HepG2 (cell line): Measurements from ENCODE around the gene UQCRC1. TPM values are rescaled to one million over a fixed set of nuclear protein-coding genes. Genes with fewer than 3 reads are reported as not detected.

Source experiments
- ARID2 ChIP-seq: sonication (generic); formaldehyde crosslinking; IDR thresholded peaks from 2 replicates; pipeline ENCODE4 v1.8.1; 2022; ENCODE audit warnings: mild to moderate bottlenecking, missing genetic modification reagents, borderline replicate concordance
- ASH2L ChIP-seq: fragments of 300-600, 200-600 bp; sonication (generic); IDR thresholded peaks from 2 replicates; pipeline ENCODE4 v1.7.0; 2017; ENCODE audit warnings: low read depth, mild to moderate bottlenecking, moderate library complexity, mixed read lengths, low read length; ENCODE audit not compliant: insufficient read length
- ATM ChIP-seq: fragments of 450-650 bp; IDR thresholded peaks from 2 replicates; pipeline ENCODE4 v1.7.1; 2017; ENCODE audit warnings: mild to moderate bottlenecking, borderline replicate concordance
- CAMTA2 ChIP-seq: sonication (generic); formaldehyde crosslinking; IDR thresholded peaks from 2 replicates; pipeline ENCODE4 v1.4.0; 2020; ENCODE audit warnings: mild to moderate bottlenecking, missing genetic modification reagents, borderline replicate concordance
- CHD2 ChIP-seq: IDR thresholded peaks from 2 replicates; pipeline ENCODE4 v1.6.1; 2011; ENCODE audit warnings: low read depth, low read length, improper control_type of control experiment
- CSRNP1 ChIP-seq: sonication (generic); formaldehyde crosslinking; IDR thresholded peaks from 2 replicates; pipeline ENCODE4 v1.8.1; 2023; ENCODE audit warnings: mild to moderate bottlenecking, missing genetic modification reagents
- FOXK1 ChIP-seq: sonication (generic); formaldehyde crosslinking; IDR thresholded peaks from 2 replicates; pipeline ENCODE4 v1.4.0; 2020; ENCODE audit warnings: low read depth, missing genetic modification reagents, borderline replicate concordance
- MLLT10 ChIP-seq: sonication (generic); formaldehyde crosslinking; IDR thresholded peaks from 2 replicates; pipeline ENCODE4 v1.4.0; 2020; ENCODE audit warnings: missing genetic modification reagents
- PITX1 ChIP-seq: sonication (generic); formaldehyde crosslinking; IDR thresholded peaks from 2 replicates; pipeline ENCODE4 v1.5.1; 2020; ENCODE audit warnings: mild to moderate bottlenecking, missing genetic modification reagents
- RBFOX2 ChIP-seq: fragments of 200-400 bp; formaldehyde crosslinking; IDR thresholded peaks from 2 replicates; pipeline ENCODE4 v1.6.1; 2017; ENCODE audit warnings: low read depth, mild to moderate bottlenecking, low read length
- ZNF414 ChIP-seq: sonication (generic); formaldehyde crosslinking; IDR thresholded peaks from 2 replicates; pipeline ENCODE4 v1.5.0; 2020; ENCODE audit warnings: missing genetic modification reagents
- ZNF672 ChIP-seq: sonication (generic); formaldehyde crosslinking; IDR thresholded peaks from 2 replicates; pipeline ENCODE4 v1.8.1; 2022; ENCODE audit warnings: missing genetic modification reagents
- polyA plus RNA-seq, 8 experiments: library from polyadenylated mRNA; depleted of rRNA in 3 of 8; stranded (reverse) in 7 of 8; unstranded in 1 of 8; fragments of >200 nt; fragmentation: Illumina TruSeq in 4 of 8; extraction: Trizol in 4 of 8; gene quantifications; 2 replicates each; pipeline versions ENCODE4 v1.2.1 to v1.2.3, GENCODE V29; 2011 to 2016; ENCODE audit warnings: low read depth in 4 of 8, missing spikeins in 1 of 8, mixed read lengths in 1 of 8; ENCODE audit not compliant: insufficient read depth in 1 of 8
- total RNA-seq, 5 experiments: library from RNA; depleted of rRNA; stranded (reverse); fragments of >200 nt; fragmentation: Illumina TruSeq; extraction: Trizol; gene quantifications; 2 replicates each; pipeline ENCODE4 v1.2.3, GENCODE V29; 2016; ENCODE audit warnings: low read depth in 1 of 5
- TF ChIP-seq, protein P1 (sequence below): fragments of 450-650 bp; IDR thresholded peaks from 2 replicates; pipeline ENCODE4 v1.6.1; 2017
- TF ChIP-seq, protein P2 (sequence below): sonication (generic); formaldehyde crosslinking; IDR thresholded peaks from 2 replicates; pipeline ENCODE4 v1.4.0; 2020; ENCODE audit warnings: low read depth, mild to moderate bottlenecking, missing genetic modification reagents
- TF ChIP-seq, protein P3 (sequence below): sonication (generic); formaldehyde crosslinking; conservative IDR thresholded peaks from 2 replicates; pipeline ENCODE4 v1.8.0; 2022; ENCODE audit warnings: mild to moderate bottlenecking, moderate library complexity, missing genetic modification reagents
- TF ChIP-seq, protein P4 (sequence below): sonication (generic); formaldehyde crosslinking; IDR thresholded peaks from 2 replicates; pipeline ENCODE4 v1.4.0; 2020; ENCODE audit warnings: missing genetic modification reagents, borderline replicate concordance

The UQCRC1 gene
- total and polyA plus RNA-seq, 2 of the 13 experiments (the other 11 are each of a cell fraction or from before 2014, with no cell fraction given) = 316 to 680 TPM

DNA sequence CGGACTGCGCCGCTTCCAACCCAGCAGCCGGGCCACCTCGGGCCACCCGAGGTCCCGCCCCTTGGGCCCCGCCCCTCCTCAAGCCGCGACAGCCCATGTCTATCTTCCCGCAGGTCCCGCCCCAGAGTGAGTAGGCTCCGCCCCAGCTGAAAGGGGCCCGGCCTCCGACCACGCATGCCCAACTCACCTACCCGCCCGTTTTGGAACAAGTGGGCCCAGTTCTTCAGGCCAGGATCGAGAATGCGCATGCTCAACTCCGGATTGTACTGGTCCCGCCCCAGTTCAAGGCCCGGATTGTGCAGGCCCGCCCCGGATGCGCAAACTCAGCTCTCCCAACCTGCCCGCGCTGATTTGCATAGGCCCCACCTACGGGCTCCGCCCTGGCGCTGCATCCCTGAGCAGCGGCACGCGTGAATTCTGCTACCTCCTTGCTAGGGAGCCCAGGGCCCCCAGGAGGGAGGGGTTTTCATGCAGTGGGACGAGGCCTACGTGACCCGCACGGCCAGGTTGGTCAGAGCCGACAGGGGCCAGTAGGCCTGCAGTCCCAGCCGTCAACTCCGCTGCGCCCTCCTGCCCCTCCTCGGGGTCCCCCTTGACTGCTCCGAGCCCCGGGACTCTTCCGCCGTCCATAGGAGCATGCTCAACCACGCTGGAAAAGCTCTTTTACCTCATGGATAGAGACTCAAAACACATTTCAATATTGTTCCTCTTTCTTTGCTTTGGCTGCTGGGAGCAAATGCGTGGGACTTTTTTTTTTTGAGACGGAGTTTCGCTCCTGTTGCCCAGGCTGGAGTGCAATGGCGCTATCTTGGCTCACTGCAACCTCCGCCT is 52.4 kb downstream of the UQCRC1 start, which contains the start of gene PFKFB4 (continued):
- peak; percentile 9; the same call in 1 of the 2 replicates for TF ChIP-seq CSRNP1 (CRISPR knock-in tag)
- TF ChIP-seq ARID2 = no peak
- no peak for TF ChIP-seq ZNF414 (CRISPR knock-in tag)
- no peak for TF ChIP-seq MLLT10
- TF ChIP-seq ZNF672 (CRISPR knock-in tag) = no peak
- TF ChIP-seq CHD2 = no peak
- TF ChIP-seq, protein P1, sequence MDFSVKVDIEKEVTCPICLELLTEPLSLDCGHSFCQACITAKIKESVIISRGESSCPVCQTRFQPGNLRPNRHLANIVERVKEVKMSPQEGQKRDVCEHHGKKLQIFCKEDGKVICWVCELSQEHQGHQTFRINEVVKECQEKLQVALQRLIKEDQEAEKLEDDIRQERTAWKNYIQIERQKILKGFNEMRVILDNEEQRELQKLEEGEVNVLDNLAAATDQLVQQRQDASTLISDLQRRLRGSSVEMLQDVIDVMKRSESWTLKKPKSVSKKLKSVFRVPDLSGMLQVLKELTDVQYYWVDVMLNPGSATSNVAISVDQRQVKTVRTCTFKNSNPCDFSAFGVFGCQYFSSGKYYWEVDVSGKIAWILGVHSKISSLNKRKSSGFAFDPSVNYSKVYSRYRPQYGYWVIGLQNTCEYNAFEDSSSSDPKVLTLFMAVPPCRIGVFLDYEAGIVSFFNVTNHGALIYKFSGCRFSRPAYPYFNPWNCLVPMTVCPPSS = no peak
- TF ChIP-seq ATM = no peak
- TF ChIP-seq, protein P2, sequence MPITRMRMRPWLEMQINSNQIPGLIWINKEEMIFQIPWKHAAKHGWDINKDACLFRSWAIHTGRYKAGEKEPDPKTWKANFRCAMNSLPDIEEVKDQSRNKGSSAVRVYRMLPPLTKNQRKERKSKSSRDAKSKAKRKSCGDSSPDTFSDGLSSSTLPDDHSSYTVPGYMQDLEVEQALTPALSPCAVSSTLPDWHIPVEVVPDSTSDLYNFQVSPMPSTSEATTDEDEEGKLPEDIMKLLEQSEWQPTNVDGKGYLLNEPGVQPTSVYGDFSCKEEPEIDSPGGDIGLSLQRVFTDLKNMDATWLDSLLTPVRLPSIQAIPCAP (CRISPR knock-in tag) = no peak
- TF ChIP-seq, protein P3, sequence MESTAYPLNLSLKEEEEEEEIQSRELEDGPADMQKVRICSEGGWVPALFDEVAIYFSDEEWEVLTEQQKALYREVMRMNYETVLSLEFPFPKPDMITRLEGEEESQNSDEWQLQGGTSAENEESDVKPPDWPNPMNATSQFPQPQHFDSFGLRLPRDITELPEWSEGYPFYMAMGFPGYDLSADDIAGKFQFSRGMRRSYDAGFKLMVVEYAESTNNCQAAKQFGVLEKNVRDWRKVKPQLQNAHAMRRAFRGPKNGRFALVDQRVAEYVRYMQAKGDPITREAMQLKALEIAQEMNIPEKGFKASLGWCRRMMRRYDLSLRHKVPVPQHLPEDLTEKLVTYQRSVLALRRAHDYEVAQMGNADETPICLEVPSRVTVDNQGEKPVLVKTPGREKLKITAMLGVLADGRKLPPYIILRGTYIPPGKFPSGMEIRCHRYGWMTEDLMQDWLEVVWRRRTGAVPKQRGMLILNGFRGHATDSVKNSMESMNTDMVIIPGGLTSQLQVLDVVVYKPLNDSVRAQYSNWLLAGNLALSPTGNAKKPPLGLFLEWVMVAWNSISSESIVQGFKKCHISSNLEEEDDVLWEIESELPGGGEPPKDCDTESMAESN = no peak
- TF ChIP-seq, protein P4, sequence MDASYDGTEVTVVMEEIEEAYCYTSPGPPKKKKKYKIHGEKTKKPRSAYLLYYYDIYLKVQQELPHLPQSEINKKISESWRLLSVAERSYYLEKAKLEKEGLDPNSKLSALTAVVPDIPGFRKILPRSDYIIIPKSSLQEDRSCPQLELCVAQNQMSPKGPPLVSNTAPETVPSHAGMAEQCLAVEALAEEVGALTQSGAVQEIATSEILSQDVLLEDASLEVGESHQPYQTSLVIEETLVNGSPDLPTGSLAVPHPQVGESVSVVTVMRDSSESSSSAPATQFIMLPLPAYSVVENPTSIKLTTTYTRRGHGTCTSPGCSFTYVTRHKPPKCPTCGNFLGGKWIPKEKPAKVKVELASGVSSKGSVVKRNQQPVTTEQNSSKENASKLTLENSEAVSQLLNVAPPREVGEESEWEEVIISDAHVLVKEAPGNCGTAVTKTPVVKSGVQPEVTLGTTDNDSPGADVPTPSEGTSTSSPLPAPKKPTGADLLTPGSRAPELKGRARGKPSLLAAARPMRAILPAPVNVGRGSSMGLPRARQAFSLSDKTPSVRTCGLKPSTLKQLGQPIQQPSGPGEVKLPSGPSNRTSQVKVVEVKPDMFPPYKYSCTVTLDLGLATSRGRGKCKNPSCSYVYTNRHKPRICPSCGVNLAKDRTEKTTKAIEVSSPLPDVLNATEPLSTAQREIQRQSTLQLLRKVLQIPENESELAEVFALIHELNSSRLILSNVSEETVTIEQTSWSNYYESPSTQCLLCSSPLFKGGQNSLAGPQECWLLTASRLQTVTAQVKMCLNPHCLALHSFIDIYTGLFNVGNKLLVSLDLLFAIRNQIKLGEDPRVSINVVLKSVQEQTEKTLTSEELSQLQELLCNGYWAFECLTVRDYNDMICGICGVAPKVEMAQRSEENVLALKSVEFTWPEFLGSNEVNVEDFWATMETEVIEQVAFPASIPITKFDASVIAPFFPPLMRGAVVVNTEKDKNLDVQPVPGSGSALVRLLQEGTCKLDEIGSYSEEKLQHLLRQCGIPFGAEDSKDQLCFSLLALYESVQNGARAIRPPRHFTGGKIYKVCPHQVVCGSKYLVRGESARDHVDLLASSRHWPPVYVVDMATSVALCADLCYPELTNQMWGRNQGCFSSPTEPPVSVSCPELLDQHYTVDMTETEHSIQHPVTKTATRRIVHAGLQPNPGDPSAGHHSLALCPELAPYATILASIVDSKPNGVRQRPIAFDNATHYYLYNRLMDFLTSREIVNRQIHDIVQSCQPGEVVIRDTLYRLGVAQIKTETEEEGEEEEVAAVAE (CRISPR knock-in tag) = peak; percentile 25; the same call in 1 of the 2 replicates
- peak; percentile 57; the same call in 1 of the 2 replicates for TF ChIP-seq FOXK1
- no peak; the same call in 1 of the 2 replicates for TF ChIP-seq PITX1 (CRISPR knock-in tag)
- TF ChIP-seq RBFOX2 = peak; percentile 88
- peak; percentile 46 for TF ChIP-seq ASH2L
- no peak for TF ChIP-seq CAMTA2 (CRISPR knock-in tag)
